NCI-H1436 (cell line): ENCODE data around the gene PDE4D.
"Not testable (repeated sequence)": the region's sequence is repeated elsewhere in the genome, so short reads cannot be mapped to it uniquely, and the experiment has no call there.

Experiments used
- DNase-seq: peaks from one replicate; lab custom pipeline; 2025; lab: John Stamatoyannopoulos, UW

Gene PDE4D

GRCh38 chr5:59799668-59800346, 93.7 kb downstream of the PDE4D start:
- peak; percentile 63 for DNase-seq

- no peak for DNase-seq
Measured at GRCh38 chr5:59798862-59799667, 94.5 kb downstream of the PDE4D start.

- DNase-seq: no peak
Measured at GRCh38 chr5:59795141-59795540, 98.4 kb downstream of the PDE4D start.

GRCh38 chr5:59792983-59793585, 100.4 kb downstream of the PDE4D start:
- no peak for DNase-seq

- no peak for DNase-seq
Measured at GRCh38 chr5:59791617-59792016, 101.9 kb downstream of the PDE4D start.

GRCh38 chr5:59790776-59791475, 102.6 kb downstream of the PDE4D start:
- DNase-seq: no peak

- no peak for DNase-seq
Measured at GRCh38 chr5:59790376-59790775, 103.2 kb downstream of the PDE4D start.

GRCh38 chr5:59789894-59790293, 103.6 kb downstream of the PDE4D start:
- DNase-seq: no peak

- no peak for DNase-seq
Measured at GRCh38 chr5:59789197-59789596, 104.3 kb downstream of the PDE4D start.

GRCh38 chr5:59786334-59786805, 107.2 kb downstream of the PDE4D start:
- DNase-seq: no peak

GRCh38 chr5:59785676-59786333, 107.7 kb downstream of the PDE4D start:
- DNase-seq: no peak

- DNase-seq: not testable (repeated sequence)
Measured at GRCh38 chr5:59784708-59785107, 108.8 kb downstream of the PDE4D start.

GRCh38 chr5:59783264-59783663, 110.3 kb downstream of the PDE4D start:
- DNase-seq: no peak

- DNase-seq: no peak
Measured at GRCh38 chr5:59782856-59783255, 110.7 kb downstream of the PDE4D start.

GRCh38 chr5:59779453-59779852, 114.1 kb downstream of the PDE4D start:
- no peak for DNase-seq

- no peak for DNase-seq
Measured at GRCh38 chr5:59777028-59777427, 116.5 kb downstream of the PDE4D start.

- DNase-seq: no peak
Measured at GRCh38 chr5:59773294-59773693, 120.2 kb downstream of the PDE4D start.

GRCh38 chr5:59772757-59773156, 120.8 kb downstream of the PDE4D start:
- no peak for DNase-seq

GRCh38 chr5:59772206-59772605, 121.3 kb downstream of the PDE4D start:
- DNase-seq: no peak

GRCh38 chr5:59770953-59771352, 122.6 kb downstream of the PDE4D start:
- no peak for DNase-seq

- no peak for DNase-seq
Measured at GRCh38 chr5:59769832-59770231, 123.7 kb downstream of the PDE4D start.

- DNase-seq: no peak
Measured at GRCh38 chr5:59769041-59769360, 124.5 kb downstream of the PDE4D start.
